GM18508 (cell line): ENCODE results near the gene MEF2A.

Source experiments
- ATAC-seq: cut with Tn5 transposase; IDR thresholded peaks from one replicate; pipeline ENCODE4 v1.9.1; 2021; ENCODE audit warnings: moderate number of reproducible peaks; ENCODE audit not compliant: insufficient read depth, unreplicated experiment

Gene MEF2A

GRCh38 chr15:99561476-99562230 lies 4.1 kb upstream of the MEF2A start:
- no peak for ATAC-seq

- no peak for ATAC-seq
Measured at GRCh38 chr15:99562238-99562637, 3.5 kb upstream of the MEF2A start.

- no peak for ATAC-seq
Measured at GRCh38 chr15:99564221-99565048, 1.3 kb upstream of the MEF2A start.

GRCh38 chr15:99565049-99565298 lies 810 bp upstream of the MEF2A start:
- no peak for ATAC-seq

GRCh38 chr15:99566157-99566897 lies 543 bp downstream of the MEF2A start:
- ATAC-seq, result no peak

- ATAC-seq, result no peak
Measured at GRCh38 chr15:99568625-99569352, 3.0 kb downstream of the MEF2A start.

- ATAC-seq, result no peak
Measured at GRCh38 chr15:99571299-99571698, 5.5 kb downstream of the MEF2A start.

- ATAC-seq, result no peak
Measured at GRCh38 chr15:99574048-99574447, 8.3 kb downstream of the MEF2A start.

- ATAC-seq, result no peak
Measured at GRCh38 chr15:99574502-99574901, 8.7 kb downstream of the MEF2A start.

GRCh38 chr15:99578809-99579208 lies 13.0 kb downstream of the MEF2A start:
- ATAC-seq, result no peak

- no peak for ATAC-seq
Measured at GRCh38 chr15:99580076-99580475, 14.3 kb downstream of the MEF2A start.

- ATAC-seq, result no peak
Measured at GRCh38 chr15:99582508-99582960, 16.8 kb downstream of the MEF2A start.

- ATAC-seq, result no peak
Measured at GRCh38 chr15:99584081-99584600, 18.4 kb downstream of the MEF2A start.

GRCh38 chr15:99586121-99586520 lies 20.3 kb downstream of the MEF2A start:
- ATAC-seq, result no peak

GRCh38 chr15:99589801-99590200 lies 24.0 kb downstream of the MEF2A start:
- ATAC-seq, result no peak

- ATAC-seq, result peak; percentile 70
Measured at GRCh38 chr15:99590913-99591646, 25.3 kb downstream of the MEF2A start.

GRCh38 chr15:99592145-99592791 lies 26.5 kb downstream of the MEF2A start:
- ATAC-seq, result no peak

- ATAC-seq, result no peak
Measured at GRCh38 chr15:99593070-99593469, 27.3 kb downstream of the MEF2A start.

GRCh38 chr15:99594916-99595315 lies 29.1 kb downstream of the MEF2A start:
- no peak for ATAC-seq
